ENCODE results near the gene DPP6. TPM values are rescaled to one million over a fixed set of nuclear protein-coding genes. Genes with fewer than 3 reads are reported as not detected.

Gene DPP6
- total RNA-seq, 4 donors from 2014 or later: 0.30 to 11.8 (median 10.7) TPM

DNA sequence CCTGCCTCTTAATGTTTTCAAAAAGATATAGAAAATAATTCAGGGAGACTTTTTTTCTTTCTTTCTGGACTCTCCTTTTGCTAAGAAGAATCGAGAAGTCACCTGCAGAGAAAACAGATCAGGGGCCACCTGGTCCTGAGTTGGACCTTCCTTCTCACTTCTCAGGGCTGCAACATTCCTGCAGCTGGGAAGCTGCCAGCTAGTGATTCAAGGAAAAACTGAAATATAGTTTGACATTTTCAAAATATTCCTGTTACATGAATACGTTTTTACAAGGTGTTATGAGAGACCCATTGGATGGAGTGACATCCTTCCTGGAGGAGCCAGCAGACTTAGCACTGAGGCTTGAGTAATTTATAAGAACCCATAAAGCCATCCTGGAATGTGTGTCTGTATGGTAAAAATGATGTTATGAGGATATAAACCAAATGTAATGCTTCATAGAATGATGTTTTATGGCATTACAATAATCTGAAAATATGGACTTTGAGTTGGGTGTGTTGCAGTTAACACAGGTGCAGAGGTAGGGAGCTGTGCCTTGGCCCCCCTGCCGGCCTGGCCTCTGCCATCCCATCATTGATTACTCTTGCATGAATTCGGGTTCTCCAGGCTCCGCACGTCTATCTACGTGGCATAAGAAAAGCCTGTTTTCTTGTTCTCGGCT is 801.0 kb downstream of the DPP6 start:
- H3K4me3 ChIP-seq: no peak overlapping the region
- TF ChIP-seq, protein P1, sequence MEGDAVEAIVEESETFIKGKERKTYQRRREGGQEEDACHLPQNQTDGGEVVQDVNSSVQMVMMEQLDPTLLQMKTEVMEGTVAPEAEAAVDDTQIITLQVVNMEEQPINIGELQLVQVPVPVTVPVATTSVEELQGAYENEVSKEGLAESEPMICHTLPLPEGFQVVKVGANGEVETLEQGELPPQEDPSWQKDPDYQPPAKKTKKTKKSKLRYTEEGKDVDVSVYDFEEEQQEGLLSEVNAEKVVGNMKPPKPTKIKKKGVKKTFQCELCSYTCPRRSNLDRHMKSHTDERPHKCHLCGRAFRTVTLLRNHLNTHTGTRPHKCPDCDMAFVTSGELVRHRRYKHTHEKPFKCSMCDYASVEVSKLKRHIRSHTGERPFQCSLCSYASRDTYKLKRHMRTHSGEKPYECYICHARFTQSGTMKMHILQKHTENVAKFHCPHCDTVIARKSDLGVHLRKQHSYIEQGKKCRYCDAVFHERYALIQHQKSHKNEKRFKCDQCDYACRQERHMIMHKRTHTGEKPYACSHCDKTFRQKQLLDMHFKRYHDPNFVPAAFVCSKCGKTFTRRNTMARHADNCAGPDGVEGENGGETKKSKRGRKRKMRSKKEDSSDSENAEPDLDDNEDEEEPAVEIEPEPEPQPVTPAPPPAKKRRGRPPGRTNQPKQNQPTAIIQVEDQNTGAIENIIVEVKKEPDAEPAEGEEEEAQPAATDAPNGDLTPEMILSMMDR (IDR thresholded peaks at IDR 0.05): no peak
- TF ChIP-seq POLR2AphosphoS5 (IDR thresholded peaks at IDR 0.05): no peak
- no peak for TF ChIP-seq EP300 (IDR thresholded peaks at IDR 0.05)
- TF ChIP-seq POLR2A (IDR thresholded peaks at IDR 0.05): no peak
- H3K9me3 ChIP-seq: peaks cover 4% of the 10 kb centered on the region
- DNase-seq (ENCODE audit: low spot score in 2 of 2): peak in 1 of 2 donors; percentile 52
- no peaks in the 10 kb centered on the region for H3K36me3 ChIP-seq
- H3K27ac ChIP-seq: no peak overlapping the region
- H3K4me1 ChIP-seq: no peaks in the 10 kb centered on the region
- no peaks in the 10 kb centered on the region for H3K27me3 ChIP-seq
- 91% methylated on average over 8 of the region's 8 CpGs for WGBS

DNA sequence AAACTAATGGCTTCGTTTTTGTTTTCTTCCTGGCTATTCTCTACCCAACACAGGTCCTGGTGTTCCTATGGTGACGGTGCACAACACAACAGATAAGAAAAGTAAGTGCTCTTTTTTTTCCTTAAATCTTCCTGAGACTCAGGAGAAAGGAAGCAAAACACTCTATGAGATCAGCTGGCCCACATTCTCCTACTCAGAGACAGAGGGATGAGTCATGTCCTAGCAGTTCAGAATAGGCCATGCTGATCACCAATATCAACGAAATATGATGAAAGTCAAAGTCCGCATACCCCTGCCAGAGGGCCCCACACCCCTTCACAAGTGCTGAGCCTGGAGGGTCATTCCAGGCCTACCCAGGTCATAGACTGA is 801.5 kb downstream of the DPP6 start:
- no peaks in the 10 kb centered on the region for H3K4me1 ChIP-seq
- DNase-seq (ENCODE audit: low spot score in 2 of 2): peak; percentile 7 to 26
- no peaks in the 10 kb centered on the region for H3K27me3 ChIP-seq
- H3K27ac ChIP-seq: no peak overlapping the region
- peaks cover 4% of the 10 kb centered on the region for H3K9me3 ChIP-seq
- no peaks in the 10 kb centered on the region for H3K36me3 ChIP-seq
- 92% methylated on average over 4 of the region's 4 CpGs for WGBS
- no peak overlapping the region for H3K4me3 ChIP-seq
- TF ChIP-seq, protein P1 (IDR thresholded peaks at IDR 0.05): no peak
- no peak for TF ChIP-seq POLR2AphosphoS5 (IDR thresholded peaks at IDR 0.05)
- no peak for TF ChIP-seq EP300 (IDR thresholded peaks at IDR 0.05)
- TF ChIP-seq POLR2A (IDR thresholded peaks at IDR 0.05): no peak

DNA sequence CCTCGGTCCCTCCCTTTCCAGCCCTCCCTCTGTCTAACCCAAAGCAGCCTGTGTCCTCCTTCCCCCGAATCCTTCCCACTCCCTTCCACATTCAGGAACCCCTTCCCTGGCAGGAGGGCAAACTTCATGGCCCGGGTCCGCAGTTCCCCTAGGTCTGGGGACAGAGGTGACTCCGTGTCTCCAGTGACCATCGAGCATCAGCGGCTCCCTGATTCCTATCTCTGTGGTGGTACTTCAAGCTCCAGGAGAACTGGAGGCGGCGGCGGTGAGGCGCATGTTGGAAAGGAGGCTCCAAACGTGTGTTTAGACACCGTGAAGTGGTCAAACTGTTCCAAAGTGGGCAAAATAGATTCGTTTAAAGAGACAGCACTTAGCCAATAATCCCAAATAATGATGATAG is 802.6 kb downstream of the DPP6 start:
- H3K9me3 ChIP-seq: peaks cover 4% of the 10 kb centered on the region
- H3K36me3 ChIP-seq: no peaks in the 10 kb centered on the region
- TF ChIP-seq EP300 (IDR thresholded peaks at IDR 0.05): no peak
- TF ChIP-seq, protein P1 (IDR thresholded peaks at IDR 0.05): no peak
- no peak for TF ChIP-seq POLR2A (IDR thresholded peaks at IDR 0.05)
- no peak for TF ChIP-seq POLR2AphosphoS5 (IDR thresholded peaks at IDR 0.05)
- H3K4me1 ChIP-seq: no peaks in the 10 kb centered on the region
- peak in 1 of 2 donors; percentile 55 for DNase-seq (ENCODE audit: low spot score in 2 of 2)
- H3K4me3 ChIP-seq: no peak overlapping the region
- no peaks in the 10 kb centered on the region for H3K27me3 ChIP-seq
- 89% methylated on average over 14 of the region's 14 CpGs for WGBS
- no peak overlapping the region for H3K27ac ChIP-seq

DNA sequence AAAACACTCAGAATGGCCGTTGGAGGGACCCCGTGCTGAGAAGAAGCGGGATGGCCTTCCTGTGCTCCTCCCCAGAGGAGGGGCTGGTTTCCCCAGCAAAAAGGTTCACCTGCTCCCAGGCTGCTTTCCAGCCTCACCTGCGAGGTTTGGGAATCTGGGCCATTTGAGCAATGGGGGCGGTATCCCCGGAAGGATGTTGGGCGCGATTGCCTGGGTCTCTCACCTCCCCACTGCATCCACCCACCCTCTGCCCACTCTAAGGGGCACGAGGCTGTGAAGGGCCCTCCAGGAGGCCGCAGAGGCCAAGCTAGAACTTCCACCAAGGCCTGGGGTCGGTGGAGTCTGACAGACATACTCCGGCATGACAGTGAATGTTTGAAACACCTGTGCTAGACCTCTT is 803.2 kb downstream of the DPP6 start:
- Histone ChIP-seq H3K4me1 (no peaks in the 10 kb centered on the region), H3K36me3 (no peaks in the 10 kb centered on the region), H3K9me3 (peaks cover 4% of the 10 kb centered on the region), H3K27me3 (no peaks in the 10 kb centered on the region), H3K4me3 (no peak overlapping the region), H3K27ac (no peak overlapping the region)
- no peak for TF ChIP-seq POLR2AphosphoS5 (IDR thresholded peaks at IDR 0.05)
- TF ChIP-seq EP300 (IDR thresholded peaks at IDR 0.05): no peak
- no peak for TF ChIP-seq POLR2A (IDR thresholded peaks at IDR 0.05)
- TF ChIP-seq, protein P1 (IDR thresholded peaks at IDR 0.05): no peak
- 79% methylated on average over 11 of the region's 12 CpGs for WGBS
- DNase-seq (ENCODE audit: low spot score in 2 of 2): peak in 1 of 2 donors; percentile 76

DNA sequence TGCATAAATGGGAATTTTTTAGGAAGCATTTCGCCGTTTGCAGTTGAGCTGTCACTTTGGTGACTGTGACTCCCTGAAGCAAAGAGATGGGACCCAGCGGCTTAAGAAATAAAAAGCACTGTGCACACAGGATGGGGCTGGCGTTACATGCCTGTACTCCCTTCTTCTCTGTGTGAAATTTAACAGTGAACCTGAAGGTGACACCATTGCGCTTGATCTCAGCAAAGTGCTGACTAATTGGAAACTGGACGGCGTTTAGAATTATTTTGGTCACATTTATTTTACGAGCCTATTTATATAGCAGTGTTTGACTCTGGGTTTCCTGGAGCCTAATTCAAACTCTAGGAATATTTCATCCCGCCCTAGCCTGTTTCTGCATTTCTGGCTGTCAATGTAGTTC is 804.5 kb downstream of the DPP6 start:
- DNase-seq (ENCODE audit: low spot score in 2 of 2): peak in 1 of 2 donors; percentile 18
- 76% methylated on average over 9 of the region's 9 CpGs for WGBS
- Histone ChIP-seq H3K4me3 (no peak overlapping the region), H3K27me3 (no peaks in the 10 kb centered on the region), H3K4me1 (no peaks in the 10 kb centered on the region), H3K9me3 (peaks cover 4% of the 10 kb centered on the region), H3K36me3 (no peaks in the 10 kb centered on the region), H3K27ac (no peak overlapping the region)
- TF ChIP-seq, protein P1 (IDR thresholded peaks at IDR 0.05): no peak
- TF ChIP-seq POLR2AphosphoS5 (IDR thresholded peaks at IDR 0.05) (no peak), POLR2A (IDR thresholded peaks at IDR 0.05) (no peak), EP300 (IDR thresholded peaks at IDR 0.05) (no peak)
